ENCODE measurements around the gene GINS3.

Gene GINS3

DNA sequence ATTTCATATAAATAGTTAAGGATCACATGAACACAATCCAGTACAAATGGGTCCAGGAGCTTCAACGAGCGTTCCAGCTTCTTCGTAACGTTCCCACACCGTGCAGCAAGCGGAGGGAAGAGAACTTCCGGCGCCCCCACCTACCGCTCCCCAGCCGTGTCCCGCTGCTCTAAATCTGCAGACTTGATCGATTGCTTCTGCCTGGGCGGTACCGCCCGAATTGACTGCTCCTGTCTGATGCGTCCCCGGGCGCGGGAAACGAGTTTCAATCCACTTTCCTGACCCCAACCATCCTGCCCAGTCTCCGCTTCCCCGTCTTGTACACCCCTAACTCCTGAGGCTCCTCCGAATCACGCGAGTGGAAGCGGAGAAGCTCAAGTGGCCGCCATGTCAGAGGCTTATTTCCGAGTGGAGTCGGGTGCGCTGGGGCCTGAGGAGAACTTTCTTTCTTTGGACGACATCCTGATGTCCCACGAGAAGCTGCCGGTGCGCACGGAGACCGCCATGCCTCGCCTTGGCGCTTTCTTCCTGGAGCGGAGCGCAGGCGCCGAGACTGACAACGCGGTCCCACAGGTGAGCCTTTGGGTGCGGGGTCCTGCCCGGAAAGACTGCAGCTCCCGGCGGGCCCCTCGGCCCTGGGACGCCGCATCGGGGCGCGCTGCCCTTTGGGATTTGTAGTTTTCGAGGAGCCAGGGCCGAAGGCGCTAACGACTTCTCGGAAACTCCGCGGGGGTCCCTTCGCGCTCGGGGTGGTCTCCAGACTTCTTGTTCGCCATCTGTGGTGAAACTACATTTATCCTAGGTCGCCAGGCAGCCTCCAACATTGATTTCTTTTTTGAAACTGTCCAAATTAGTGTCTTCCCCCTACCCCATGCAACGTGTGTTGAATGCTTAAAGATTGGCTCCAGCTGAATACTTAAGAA, at the start of gene GINS3:
Gene GINS3, plus strand, starts transcription at position 257 of the 923 bp plus-strand sequence. Its CDS starts 131 bp downstream, at position 388.
- peak; percentile 49 for DNase-seq

DNA sequence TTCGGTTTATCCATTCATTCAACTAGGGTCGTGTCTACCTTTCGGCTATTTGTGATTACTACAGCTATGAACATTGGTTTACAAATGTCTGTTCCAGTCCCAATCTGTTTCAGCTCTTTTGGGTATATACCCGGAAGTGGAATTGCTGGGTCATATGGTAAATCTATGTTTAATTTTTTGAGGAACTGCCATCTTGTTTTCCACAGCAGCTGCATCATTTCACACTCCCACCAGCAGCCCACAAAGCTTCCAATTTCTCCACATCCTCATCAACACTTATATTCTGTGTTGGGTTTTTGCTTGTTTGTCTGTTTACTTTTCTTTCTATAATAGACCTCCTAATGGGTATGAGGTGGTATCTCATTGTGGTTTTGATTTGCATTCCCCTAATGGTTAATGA, 48.7 kb upstream of the GINS3 start:
- DNase-seq: no peak

DNA sequence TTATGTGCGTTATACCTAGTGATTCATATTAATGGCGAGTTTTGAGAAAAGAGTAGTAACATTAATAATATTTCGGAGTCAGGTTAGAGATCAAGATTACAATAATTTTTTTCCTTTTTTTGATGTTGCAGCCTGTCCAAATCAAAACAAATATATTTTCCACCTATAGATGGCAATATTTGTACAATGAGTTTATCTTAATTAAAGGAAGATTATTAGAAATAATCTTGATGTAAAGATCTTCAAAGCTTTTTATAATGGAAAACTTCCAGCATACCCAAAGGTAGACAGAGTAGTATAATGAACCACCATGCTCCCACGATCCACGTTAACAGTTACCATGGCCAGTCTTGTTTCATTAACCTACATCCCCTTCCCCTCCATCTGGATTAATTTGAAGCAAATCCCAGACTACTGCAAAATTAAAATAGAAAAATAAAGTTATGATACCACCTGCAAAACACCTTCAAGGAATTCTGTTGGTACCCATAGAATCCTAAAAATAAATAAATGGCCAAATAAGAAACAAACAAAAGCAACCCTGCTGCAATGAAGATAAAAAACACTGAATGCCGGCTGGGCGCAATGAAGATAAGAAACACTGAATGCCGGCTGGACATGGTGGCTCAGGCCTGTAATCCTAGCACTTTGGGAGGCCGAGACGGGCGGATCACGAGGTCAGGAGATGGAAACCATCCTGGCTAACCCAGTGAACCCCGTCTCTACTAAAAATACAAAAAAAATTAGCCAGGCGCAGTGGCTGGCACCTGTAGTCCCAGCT, 46.5 kb upstream of the GINS3 start:
- DNase-seq: no peak

- no peak for DNase-seq
Measured at GRCh38 chr16:58346831-58347371, 45.4 kb upstream of the GINS3 start.

- no peak for DNase-seq
Measured at GRCh38 chr16:58348986-58349385, 43.3 kb upstream of the GINS3 start.

DNA sequence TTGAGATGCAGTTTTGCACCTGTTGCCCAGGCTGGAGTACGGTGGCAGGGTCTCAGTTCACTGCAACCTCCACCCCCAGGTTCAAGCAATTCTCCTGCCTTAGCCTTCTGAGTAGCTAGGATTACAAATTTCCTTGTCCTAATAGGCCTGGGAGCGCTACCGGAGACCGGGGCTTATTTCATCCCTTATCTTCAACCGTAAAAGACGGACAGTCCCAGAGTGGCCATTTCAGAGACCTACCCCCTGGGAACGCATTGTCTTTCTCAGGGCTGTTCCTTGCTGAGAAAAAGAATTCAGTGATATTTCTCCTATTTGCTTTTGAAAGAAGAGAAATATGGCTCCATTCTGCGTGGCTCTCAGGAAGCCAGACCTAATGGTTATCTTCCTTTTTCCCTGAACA, 39.6 kb upstream of the GINS3 start:
- DNase-seq: no peak

DNA sequence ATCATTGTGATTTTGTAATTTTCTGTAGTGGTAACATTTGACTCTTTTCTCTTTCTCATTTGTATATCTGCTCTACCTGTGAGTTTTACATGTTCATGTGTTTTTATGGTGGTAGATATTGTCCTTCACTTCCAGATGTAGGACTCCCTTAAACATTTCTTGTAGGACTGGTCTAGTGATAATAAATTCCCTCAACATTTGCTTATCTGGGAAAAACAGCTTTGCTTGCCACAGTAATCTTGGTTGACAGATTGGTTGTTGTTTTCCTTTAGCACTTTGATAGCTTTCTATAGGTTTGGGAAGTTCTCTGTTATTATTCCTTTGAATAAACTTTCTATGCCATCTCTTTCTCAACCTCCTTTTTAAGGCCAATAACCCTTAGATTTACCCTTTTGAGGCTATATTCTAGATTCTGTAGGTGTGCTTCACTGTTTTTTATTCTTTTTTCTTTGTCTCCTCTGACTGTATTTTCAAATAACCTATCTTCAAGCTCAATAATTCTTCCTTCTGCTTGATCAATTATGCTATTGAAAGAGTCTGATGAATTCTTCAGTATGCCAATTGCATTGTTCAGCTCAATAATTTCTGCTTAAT, 32.1 kb upstream of the GINS3 start:
- no peak for DNase-seq

DNA sequence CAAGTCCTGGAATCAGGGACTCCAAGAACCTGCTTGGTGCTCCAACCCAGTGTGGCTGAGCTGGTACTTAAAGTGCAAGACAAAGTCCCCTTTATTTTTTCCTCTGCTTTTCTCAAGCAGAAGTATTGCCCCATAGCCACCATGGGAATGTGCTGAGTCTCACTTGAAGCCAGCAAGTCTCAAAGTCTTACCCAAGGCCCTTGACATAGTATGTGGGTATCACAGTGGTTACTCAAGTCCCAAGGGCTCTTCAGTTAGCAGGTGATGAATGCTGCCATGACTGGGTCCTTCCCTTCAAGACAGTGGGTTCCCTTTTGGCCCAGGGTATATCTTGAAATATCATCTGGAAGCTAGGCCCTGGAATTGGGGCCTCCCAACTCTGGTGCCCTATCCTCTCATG, 30.5 kb upstream of the GINS3 start:
- no peak for DNase-seq

DNA sequence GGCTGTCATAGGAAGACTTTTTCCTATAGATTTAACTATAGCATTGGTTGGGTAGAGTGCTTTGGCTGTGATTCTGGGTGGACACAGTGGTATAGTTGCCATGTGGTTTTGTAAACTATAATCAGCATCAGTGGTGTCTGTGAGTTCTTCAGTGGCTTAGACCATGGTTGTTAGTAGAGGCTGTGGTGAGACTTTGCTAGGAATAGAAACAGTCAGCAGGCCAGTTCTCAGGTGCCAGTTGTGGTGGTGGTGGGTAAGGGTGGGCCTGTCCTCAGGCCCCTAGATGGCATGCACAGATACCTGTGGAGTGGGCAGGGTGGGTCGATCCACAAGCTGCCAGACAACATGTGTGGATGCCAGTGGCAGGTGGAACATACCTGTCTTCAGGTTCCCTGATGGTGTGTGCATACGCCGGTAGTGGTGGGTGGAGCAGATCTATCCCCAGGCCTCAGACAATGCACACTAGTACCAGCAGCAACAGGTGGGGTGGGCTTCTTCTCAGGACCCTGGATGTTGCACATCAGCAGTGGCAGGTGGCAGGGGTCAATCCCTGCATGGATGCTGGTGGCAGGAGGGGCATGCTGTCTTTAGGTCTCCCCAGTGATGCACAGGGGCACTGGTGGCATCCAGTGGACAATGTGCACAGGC, 28.4 kb upstream of the GINS3 start:
- no peak for DNase-seq

GRCh38 chr16:58365623-58366022, 26.6 kb upstream of the GINS3 start:
- DNase-seq: no peak

DNA sequence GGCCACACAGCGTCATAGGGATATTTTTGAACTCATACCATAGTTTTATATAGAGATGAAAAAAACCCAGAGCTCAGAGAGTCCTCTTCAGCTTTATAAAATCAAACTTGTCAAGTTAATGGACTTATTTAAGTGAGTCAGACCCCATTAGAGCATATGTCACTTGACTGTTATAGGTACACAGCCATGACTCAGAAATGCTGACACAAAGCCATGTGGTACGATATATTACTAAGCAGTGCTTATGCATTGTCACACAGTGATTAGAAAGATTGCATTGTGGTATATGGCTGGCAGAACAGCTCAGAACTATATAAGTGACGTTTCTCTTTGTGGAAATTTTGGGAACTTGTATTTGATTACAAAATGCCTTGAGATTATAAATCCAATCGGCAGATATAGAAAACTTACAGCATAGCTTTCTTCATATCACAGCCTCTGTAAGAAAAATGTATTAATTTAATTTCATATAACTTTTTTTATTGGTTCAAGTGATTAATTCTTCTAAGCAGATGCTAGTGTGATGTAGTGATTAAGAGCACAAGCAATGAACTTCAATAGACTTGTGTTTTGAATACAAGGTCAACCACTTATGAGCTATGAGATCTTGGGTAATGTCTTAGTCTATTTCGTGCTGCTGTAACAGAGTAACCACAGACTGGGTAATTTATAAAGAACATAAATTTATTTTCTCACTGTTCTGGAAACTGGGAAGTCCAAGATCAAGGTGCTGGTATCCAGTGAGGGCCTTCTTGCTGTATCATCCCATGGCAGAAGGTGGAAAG, 25.8 kb upstream of the GINS3 start:
- DNase-seq: no peak

DNA sequence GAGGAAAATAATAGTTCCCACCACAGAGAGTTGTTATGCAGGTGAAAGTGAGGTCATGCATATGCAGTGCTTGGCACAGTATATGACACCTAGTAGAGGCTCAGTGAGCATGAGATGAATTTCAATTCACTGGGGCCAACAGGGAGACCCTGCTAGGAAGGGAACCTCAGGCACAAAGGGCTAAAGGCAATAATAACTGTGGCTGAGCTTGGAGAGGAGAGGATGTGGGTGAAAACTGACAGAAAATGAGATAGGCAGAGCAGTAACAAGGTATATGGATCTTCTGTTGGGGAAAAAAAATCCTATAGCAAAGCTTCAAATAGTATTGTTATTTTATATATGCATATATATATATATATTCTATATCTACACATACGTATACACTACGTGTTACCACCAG, 25.0 kb upstream of the GINS3 start:
- DNase-seq: no peak

GRCh38 chr16:58371841-58372240, 20.4 kb upstream of the GINS3 start:
- DNase-seq: no peak

DNA sequence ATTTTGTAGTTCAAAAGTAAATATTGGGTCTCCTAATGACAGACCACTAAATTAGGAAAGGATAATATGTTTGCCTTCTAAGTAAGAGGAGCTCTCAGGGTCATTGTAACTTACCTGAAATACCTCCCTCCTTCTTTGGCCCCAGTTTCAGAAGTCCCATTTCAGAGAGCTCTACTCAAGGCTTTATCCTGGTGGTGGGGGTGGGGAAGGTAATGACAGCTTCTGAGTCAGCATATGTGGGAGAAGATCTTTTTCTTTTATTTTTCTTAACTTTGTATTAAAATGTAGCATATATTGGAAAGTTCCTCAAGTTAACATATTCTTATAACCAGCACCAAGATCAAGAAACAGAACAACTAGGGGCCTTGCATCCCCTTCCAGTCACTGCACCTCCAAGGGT, 16.9 kb upstream of the GINS3 start:
- DNase-seq: no peak

DNA sequence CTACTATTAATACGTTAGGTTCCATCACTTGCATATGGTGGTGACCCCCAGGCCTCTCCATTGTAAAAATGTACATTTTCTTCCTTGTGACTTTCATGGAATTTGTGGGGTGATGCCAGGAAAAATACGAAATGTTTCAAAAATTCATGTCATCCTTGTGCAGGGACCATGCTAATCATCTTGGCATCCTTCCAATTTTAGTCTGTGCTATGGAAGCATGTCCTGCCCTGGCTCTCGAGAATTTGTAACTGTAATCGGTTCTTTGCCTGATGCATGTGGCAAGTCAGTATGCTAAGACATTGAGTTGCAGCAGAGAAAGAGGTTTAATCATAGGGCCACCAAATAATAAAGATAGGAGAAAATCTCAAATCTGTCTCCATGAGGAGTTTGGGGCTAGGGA, 14.3 kb upstream of the GINS3 start:
- no peak for DNase-seq

DNA sequence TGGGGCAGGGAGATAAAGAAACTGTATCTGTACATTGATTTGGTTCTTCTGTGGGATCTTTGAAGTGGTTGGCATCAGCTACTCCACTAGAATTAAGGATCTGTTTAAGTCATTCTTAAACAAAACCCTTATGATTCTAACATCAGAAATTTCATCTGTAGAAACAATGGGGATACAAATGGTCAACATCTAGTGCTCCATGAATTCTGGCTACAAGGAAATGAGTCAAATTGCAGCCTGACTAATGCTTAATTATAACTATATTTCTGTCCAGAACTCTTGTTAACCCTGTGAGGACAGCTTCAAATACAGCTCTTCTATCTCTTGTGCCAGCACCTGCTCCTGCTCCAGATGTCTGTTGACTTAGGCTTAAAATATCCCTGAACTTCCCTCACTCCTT, 13.9 kb upstream of the GINS3 start:
- DNase-seq: no peak

DNA sequence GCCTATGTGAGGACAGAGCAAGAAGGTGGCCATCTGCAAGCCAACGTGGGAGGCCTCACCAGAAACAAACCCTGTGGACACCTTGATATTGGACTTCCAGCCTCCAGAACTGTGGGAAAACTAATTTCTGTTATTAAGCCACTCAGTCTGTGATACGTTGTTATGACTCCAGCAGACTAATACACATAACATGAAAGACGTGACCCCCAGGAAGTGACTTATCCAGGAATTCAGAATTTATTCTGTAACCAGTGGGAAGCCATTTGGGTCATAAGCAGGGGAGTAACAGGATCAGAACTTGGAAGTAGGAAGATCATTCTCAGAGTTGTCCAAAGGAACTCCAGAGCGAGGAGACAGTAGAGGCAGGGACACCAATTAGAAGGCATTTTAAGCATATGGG, 12.5 kb upstream of the GINS3 start:
- DNase-seq: no peak

- no peak for DNase-seq
Measured at GRCh38 chr16:58381661-58382060, 10.6 kb upstream of the GINS3 start.

- DNase-seq: no peak
Measured at GRCh38 chr16:58384437-58385055, 7.7 kb upstream of the GINS3 start.

DNA sequence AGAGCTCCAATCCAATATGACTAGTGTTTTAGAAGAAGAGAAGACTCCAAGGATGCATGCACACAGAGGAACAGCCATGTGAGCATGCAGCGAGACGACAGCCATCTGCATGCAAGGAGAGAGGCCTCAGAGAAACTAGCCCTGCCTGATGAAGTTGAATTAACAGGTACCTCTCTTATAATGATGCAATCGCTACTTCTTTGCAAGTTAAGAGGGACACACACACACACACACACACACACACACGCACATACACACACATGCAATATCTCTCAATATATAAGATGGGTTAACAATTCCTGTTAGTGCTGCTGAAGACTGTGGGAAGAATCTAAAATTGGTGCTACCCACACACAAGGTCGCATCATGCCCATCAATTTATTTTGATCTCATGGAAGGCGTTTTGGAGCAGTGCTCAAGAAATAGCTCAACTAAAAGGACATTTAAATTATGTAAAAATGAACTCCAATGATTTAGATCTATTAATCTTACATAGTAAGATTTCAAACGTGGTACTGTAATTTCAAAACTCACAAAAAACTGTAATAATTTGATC, 7.0 kb upstream of the GINS3 start:
- no peak for DNase-seq

- DNase-seq: no peak
Measured at GRCh38 chr16:58389724-58390123, 2.5 kb upstream of the GINS3 start.

Data from NCI-H748 treated with DMSO at 0.1 percent for 48 hours (cell line).